Gastrocnemius medialis (tissue), 4 donors: ENCODE results near the gene SLC26A8. TPM values are rescaled to one million over a fixed set of nuclear protein-coding genes. Genes with fewer than 3 reads are reported as not detected.

Experiments used
- ATAC-seq, 2 donors: fragments of 150-250 bp; one replicate each; pipeline ENCODE4 v1.9.1; 2016
- DNase-seq, 2 donors: peaks; one replicate each; pipeline ENCODE4 v3.0.0-alpha.2; 2019
- H3K27ac ChIP-seq, 4 donors: fragments of 200-600 bp; sonication (generic); 1 replicate in 1 of 4; 2 replicates in 3 of 4; pipeline ENCODE4 v1.5.1; 2016 to 2018; ENCODE audit warnings: mild to moderate bottlenecking in 2 of 4, moderate library complexity in 1 of 4
- H3K27me3 ChIP-seq, 3 donors: fragments of 200-600 bp; sonication (generic) in 2 of 3; 1 replicate in 1 of 3; 2 replicates in 2 of 3; pipeline versions ENCODE4 v1.5.1 to v1.6.0; 2016 to 2019; ENCODE audit warnings: mild to moderate bottlenecking in 1 of 3, moderate library complexity in 1 of 3
- H3K36me3 ChIP-seq, 2 donors: fragments of 200-600 bp; sonication (generic) in 1 of 2; one replicate each; pipeline ENCODE4 v1.5.1; 2017 to 2018
- H3K4me1 ChIP-seq, 2 donors: fragments of 200-600 bp; sonication (generic) in 1 of 2; one replicate each; pipeline ENCODE4 v1.5.1; 2016 to 2017; ENCODE audit warnings: mild to moderate bottlenecking in 2 of 2
- H3K4me3 ChIP-seq, 4 donors: fragments of 200-600 bp; sonication (generic) in 3 of 4; 1 replicate in 1 of 4; 2 replicates in 3 of 4; pipeline ENCODE4 v1.5.1; 2016 to 2019; ENCODE audit warnings: mild to moderate bottlenecking in 2 of 4
- H3K9me3 ChIP-seq, 3 donors: fragments of 200-600 bp; sonication (generic) in 2 of 3; 1 replicate in 1 of 3; 2 replicates in 2 of 3; pipeline ENCODE4 v1.5.1; 2016 to 2019
- POLR2A ChIP-seq, 2 donors: fragments of 450-650 bp; IDR thresholded peaks; one replicate each; pipeline ENCODE4 v1.6.1; 2017; ENCODE audit warnings: antibody characterized with exemption in 2 of 2, mild to moderate bottlenecking in 2 of 2, moderate library complexity in 2 of 2
- in situ Hi-C, 4 donors: fragments of 200-750 bp; cut with MboI; loops; one replicate each; pipeline versions ENCODE4 v1.15.0 to v1.8.0; 2017; ENCODE audit warnings: low sequenced_read_pairs in 4 of 4
- intact Hi-C: fragments of 100-400 bp; cut with DNase I; formaldehyde crosslinking; loops from one replicate; pipeline ENCODE4 v1.15.1; 2023; ENCODE audit warnings: low total_unique reads
- total RNA-seq, 4 donors: library from RNA; depleted of rRNA; stranded (reverse); fragments of >200 nt; gene quantifications; one replicate each; pipeline versions ENCODE4 v1.1.0 to v1.2.3, GENCODE V29; 2016
- TF ChIP-seq, protein P1 (sequence below), 5 experiments: fragments of 450-650 bp in 3 of 5; fragments of 200-600 bp in 2 of 5; sonication (generic) in 2 of 5; IDR thresholded peaks in 4 of 5; conservative IDR thresholded peaks in 1 of 5; 1 replicate in 4 of 5; 2 replicates in 1 of 5; pipeline ENCODE4 v1.5.1; 2016 to 2019; ENCODE audit warnings: antibody characterized with exemption in 5 of 5, mild to moderate bottlenecking in 3 of 5, moderate library complexity in 3 of 5

SLC26A8 gene
- total RNA-seq, 4 donors from 2014 or later, result 0.11 TPM; not detected in 3

DNA sequence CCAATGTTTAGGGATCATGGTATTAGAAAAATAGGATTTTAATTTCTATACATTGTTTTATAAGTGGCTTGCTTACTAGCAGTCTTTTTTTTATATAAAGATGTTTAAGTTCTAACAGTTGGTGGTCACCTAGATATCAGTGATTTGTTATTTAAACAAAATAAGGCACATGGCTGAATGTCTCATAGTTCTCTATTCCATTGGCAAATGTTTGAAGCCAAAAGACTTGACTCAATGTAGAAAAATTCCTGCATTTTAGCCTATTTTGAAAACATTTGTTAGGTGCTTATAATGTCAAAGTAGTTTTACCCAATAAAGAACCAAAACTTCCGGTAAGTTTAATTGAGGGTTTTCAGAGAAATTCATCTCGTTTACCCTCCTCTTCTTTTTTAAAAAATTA is 30.0 kb upstream of the SLC26A8 start:
- DNase-seq, result no peak
- no peaks in the 10 kb centered on the region for H3K9me3 ChIP-seq
- H3K36me3 ChIP-seq, result peaks cover 0 to 10% of the 10 kb centered on the region in 2 donors
- TF ChIP-seq, protein P1, sequence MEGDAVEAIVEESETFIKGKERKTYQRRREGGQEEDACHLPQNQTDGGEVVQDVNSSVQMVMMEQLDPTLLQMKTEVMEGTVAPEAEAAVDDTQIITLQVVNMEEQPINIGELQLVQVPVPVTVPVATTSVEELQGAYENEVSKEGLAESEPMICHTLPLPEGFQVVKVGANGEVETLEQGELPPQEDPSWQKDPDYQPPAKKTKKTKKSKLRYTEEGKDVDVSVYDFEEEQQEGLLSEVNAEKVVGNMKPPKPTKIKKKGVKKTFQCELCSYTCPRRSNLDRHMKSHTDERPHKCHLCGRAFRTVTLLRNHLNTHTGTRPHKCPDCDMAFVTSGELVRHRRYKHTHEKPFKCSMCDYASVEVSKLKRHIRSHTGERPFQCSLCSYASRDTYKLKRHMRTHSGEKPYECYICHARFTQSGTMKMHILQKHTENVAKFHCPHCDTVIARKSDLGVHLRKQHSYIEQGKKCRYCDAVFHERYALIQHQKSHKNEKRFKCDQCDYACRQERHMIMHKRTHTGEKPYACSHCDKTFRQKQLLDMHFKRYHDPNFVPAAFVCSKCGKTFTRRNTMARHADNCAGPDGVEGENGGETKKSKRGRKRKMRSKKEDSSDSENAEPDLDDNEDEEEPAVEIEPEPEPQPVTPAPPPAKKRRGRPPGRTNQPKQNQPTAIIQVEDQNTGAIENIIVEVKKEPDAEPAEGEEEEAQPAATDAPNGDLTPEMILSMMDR (IDR thresholded peaks at IDR 0.05 in 4 of 5, conservative IDR thresholded peaks at IDR 0.05 in 1 of 5), result no peak
- TF ChIP-seq POLR2A (IDR thresholded peaks at IDR 0.05), result no peak
- intact Hi-C loops (no loop called here), in situ Hi-C loops (no loop called here)
- ATAC-seq, result no peak
- peaks cover 11 to 20% of the 10 kb centered on the region in 2 donors for H3K4me1 ChIP-seq
- H3K4me3 ChIP-seq, result no peak overlapping the region
- H3K27ac ChIP-seq, result no peak overlapping the region
- no peaks in the 10 kb centered on the region for H3K27me3 ChIP-seq

DNA sequence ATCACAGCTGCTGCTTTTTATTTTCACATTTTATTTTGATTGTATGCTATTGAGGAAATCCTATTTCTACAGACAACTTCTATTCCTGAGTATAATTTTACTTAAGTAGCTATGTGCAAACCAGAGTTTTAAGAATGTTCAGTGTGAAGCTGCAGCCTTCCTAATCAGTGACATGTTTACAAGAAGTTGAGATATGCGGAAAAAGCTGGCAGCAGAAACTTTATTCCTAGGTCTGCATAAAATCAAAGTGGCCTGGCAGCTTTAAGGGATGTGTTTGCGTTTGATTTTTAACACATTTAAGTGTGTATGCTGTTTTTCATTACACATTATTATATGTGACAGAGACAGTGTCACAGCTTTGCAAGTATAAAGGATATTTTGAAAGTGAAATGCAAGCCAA is 29.4 kb upstream of the SLC26A8 start:
- TF ChIP-seq, protein P1 (IDR thresholded peaks at IDR 0.05 in 4 of 5, conservative IDR thresholded peaks at IDR 0.05 in 1 of 5), result no peak
- TF ChIP-seq POLR2A (IDR thresholded peaks at IDR 0.05), result no peak
- H3K36me3 ChIP-seq, result peaks cover 0 to 6% of the 10 kb centered on the region in 2 donors
- in situ Hi-C loops, result no loop called here
- peaks cover 14 to 26% of the 10 kb centered on the region in 2 donors for H3K4me1 ChIP-seq
- no peaks in the 10 kb centered on the region for H3K27me3 ChIP-seq
- DNase-seq (no peak), ATAC-seq (no peak)
- no peak overlapping the region for H3K27ac ChIP-seq
- no peaks in the 10 kb centered on the region for H3K9me3 ChIP-seq
- no peak overlapping the region for H3K4me3 ChIP-seq
- intact Hi-C loops, result no loop called here

DNA sequence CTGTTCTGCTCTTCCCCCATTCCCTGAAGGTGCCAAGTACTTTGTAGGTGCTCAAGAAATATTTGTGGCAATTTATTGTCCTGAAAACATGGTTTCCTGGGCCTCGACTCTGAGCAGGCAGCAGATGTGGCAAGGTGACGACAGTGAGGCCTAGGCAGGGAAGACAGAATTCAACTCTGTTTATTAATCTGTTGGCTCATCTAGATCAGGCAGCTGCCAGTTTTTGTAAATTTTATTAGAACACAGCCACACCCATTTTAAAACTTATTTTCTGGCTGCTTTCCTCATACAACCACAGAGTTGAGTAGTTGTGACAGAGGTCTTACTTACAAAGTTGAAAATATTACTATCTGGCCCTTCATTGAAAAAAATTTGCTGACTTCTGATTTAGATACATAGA is 27.7 kb upstream of the SLC26A8 start:
- Histone ChIP-seq H3K4me1 (peaks cover 19 to 32% of the 10 kb centered on the region in 2 donors), H3K27ac (peak overlapping the region; percentile 1 to 52 (median 32)), H3K27me3 (no peaks in the 10 kb centered on the region), H3K9me3 (no peaks in the 10 kb centered on the region), H3K36me3 (peaks cover 0 to 6% of the 10 kb centered on the region in 2 donors), H3K4me3 (no peak overlapping the region)
- in situ Hi-C loops (no loop called here), intact Hi-C loops (no loop called here)
- ATAC-seq, result peak; percentile 79 to 81
- DNase-seq, result peak in 1 of 2 donors; percentile 49
- TF ChIP-seq, protein P1 (IDR thresholded peaks at IDR 0.05 in 4 of 5, conservative IDR thresholded peaks at IDR 0.05 in 1 of 5), result no peak
- TF ChIP-seq POLR2A (IDR thresholded peaks at IDR 0.05), result no peak

DNA sequence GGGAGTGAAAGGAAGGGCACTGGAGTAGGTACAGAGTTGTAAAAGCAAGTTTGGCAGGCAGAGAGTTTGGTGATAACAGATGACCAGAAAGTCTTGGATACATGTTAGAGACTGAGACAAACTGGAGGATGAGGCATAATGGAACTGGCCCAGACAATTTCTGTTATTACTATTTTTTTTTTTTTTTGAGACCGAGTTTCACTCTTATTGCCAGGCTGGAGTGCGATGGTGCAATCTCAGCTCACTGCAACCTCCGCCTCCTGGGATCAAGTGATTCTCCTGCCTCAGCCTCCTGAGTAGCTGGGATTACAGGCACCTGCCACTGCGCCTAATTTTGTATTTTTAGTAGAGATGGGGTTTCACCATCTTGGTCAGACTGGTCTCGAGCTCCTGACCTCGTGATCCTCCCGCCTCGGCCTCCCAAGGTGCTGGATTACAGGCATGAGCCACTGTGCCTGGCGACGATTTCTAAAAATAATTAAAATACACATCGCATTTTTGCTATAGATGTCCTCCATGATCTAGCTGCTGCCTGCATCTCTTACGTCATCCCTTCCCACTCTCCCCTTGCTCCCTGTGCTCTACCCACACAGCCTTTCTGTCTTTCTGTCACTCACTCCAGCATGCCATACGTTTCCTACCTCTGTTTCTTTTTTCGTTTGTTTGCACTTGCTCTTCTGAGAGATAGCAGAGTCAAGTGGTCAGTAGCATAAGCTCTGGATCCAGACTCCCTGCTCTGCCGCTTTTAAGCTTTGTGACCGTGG is 26.7 kb upstream of the SLC26A8 start:
- no peaks in the 10 kb centered on the region for H3K9me3 ChIP-seq
- no peaks in the 10 kb centered on the region for H3K27me3 ChIP-seq
- in situ Hi-C loops, result no loop called here
- TF ChIP-seq, protein P1 (IDR thresholded peaks at IDR 0.05 in 4 of 5, conservative IDR thresholded peaks at IDR 0.05 in 1 of 5), result no peak
- H3K27ac ChIP-seq, result peak overlapping the region in 3 of 4 donors; percentile 29 to 52 (median 45)
- peaks cover 0 to 6% of the 10 kb centered on the region in 2 donors for H3K36me3 ChIP-seq
- no peak overlapping the region for H3K4me3 ChIP-seq
- intact Hi-C loops, result no loop called here
- peaks cover 21 to 32% of the 10 kb centered on the region in 2 donors for H3K4me1 ChIP-seq
- DNase-seq (peak; percentile 4 to 39), ATAC-seq (peak in 1 of 2 donors; percentile 33)
